WERI-Rb-1 (cell line): ENCODE data around the gene VPS54.
"Not testable (repeated sequence)": the region's sequence is repeated elsewhere in the genome, so short reads cannot be mapped to it uniquely, and the experiment has no call there.

ENCODE experiments used
- DNase-seq: peaks from one replicate; pipeline ENCODE4 v3.0.0-alpha.2; 2020
- H3K27ac ChIP-seq: fragments of 250-450 bp; sonication (Bioruptor Pico); 2 replicates; pipeline ENCODE4 v1.5.1; 2020; ENCODE audit warnings: mild to moderate bottlenecking, moderate library complexity
- H3K27me3 ChIP-seq: fragments of 250-450 bp; sonication (Bioruptor Pico); 2 replicates; pipeline ENCODE4 v1.5.1; 2021; ENCODE audit warnings: mild to moderate bottlenecking, low read depth, moderate library complexity; ENCODE audit not compliant: insufficient read depth, severe bottlenecking
- H3K36me3 ChIP-seq: fragments of 250-450 bp; sonication (Bioruptor Pico); 2 replicates; pipeline ENCODE4 v1.5.1; 2020; ENCODE audit warnings: mild to moderate bottlenecking, moderate library complexity
- H3K4me3 ChIP-seq: 2 replicates; pipeline ENCODE4 v1.5.1; 2011; ENCODE audit warnings: low read depth, mild to moderate bottlenecking, control low read depth, low read length
- H3K9me3 ChIP-seq: fragments of 250-450 bp; sonication (Bioruptor Pico); 2 replicates; pipeline ENCODE4 v1.5.1; 2021; ENCODE audit warnings: mild to moderate bottlenecking, moderate library complexity; ENCODE audit not compliant: severe bottlenecking
- TF ChIP-seq, protein P1 (sequence below): IDR thresholded peaks from 2 replicates; pipeline ENCODE4 v1.5.1; 2011; ENCODE audit warnings: low read depth, mild to moderate bottlenecking, control low read depth, inconsistent platforms, low read length

The VPS54 gene

DNA sequence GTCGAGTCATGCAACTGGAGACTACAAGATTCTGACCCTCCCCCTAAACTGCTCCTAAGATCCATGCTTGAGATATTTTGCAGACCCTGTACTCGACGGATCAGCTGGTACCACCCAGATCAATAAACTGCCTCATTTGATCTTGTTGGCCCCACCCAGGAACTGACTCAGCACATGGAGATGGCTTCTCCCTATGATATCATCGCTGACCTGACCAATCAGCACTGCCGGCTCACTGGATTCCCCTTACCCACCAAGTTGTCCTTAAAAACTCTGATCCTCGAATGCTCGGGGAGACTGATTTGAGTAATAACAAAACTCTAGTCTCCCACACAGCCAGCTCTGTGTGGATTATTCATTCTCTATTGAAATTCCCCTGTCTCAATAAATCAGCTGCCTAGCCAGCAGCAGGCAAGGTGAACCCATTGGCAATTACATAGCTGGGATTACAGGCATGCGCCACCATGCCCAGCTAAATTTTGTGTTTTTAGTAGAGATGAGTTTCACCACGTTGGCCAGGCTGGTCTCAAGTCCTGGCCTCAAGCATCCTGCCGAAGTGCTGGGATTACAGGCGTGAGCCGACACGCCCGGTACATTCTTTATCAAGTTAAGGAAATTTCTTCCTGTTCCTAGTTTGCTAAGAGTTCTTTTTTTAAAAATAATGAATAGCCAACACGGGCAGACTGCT, 43.6 kb downstream of the VPS54 start:
- H3K27ac ChIP-seq: no peak overlapping the region
- DNase-seq: no peak
- no peaks in the 10 kb centered on the region for H3K9me3 ChIP-seq
- TF ChIP-seq, protein P1, sequence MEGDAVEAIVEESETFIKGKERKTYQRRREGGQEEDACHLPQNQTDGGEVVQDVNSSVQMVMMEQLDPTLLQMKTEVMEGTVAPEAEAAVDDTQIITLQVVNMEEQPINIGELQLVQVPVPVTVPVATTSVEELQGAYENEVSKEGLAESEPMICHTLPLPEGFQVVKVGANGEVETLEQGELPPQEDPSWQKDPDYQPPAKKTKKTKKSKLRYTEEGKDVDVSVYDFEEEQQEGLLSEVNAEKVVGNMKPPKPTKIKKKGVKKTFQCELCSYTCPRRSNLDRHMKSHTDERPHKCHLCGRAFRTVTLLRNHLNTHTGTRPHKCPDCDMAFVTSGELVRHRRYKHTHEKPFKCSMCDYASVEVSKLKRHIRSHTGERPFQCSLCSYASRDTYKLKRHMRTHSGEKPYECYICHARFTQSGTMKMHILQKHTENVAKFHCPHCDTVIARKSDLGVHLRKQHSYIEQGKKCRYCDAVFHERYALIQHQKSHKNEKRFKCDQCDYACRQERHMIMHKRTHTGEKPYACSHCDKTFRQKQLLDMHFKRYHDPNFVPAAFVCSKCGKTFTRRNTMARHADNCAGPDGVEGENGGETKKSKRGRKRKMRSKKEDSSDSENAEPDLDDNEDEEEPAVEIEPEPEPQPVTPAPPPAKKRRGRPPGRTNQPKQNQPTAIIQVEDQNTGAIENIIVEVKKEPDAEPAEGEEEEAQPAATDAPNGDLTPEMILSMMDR: no peak
- H3K27me3 ChIP-seq: no peaks in the 10 kb centered on the region
- H3K36me3 ChIP-seq: peaks cover 29% of the 10 kb centered on the region
- no peak overlapping the region for H3K4me3 ChIP-seq

DNA sequence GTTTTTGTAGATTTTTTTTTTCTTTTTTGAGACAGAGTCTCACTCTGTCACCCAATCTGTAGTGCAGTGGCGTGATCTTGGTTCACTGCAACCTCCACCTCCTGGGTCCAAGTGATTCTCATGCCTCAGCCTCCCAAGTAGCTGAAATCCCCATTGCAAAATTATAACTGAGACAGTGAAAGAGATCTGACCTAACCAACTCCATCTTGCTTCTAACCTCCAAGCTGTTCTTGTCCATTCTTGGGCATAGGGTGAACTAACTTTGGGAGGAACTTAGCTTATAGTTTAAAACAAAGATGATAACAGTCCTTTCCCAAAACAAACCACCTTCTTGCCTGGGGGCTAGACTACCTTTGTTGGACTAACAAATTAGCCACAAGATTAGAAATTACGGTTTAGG, 44.2 kb downstream of the VPS54 start:
- not testable (repeated sequence) for DNase-seq
- H3K36me3 ChIP-seq: peaks cover 31% of the 10 kb centered on the region

DNA sequence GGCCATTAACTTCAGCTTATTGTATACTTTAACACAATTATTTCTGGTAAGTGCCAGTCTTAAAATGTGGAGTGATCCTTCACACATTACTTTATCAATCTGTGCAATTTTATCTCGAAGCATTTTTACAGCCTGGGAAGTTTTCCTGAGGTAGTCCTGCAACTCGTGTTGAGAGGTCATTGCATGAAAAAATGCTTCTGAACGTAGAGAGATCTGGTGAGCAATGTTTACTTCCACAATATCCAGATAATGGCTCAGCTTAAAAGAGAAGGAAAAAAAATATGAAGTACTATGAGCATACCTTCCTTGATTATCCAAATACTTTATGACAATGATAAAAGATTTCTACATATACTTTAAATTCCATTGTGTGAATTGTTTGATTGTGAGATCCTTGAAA, 57.0 kb downstream of the VPS54 start:
- Histone ChIP-seq H3K27me3 (no peaks in the 10 kb centered on the region), H3K27ac (no peak overlapping the region)

More for the DNA sequence above, 44.2 kb downstream of the VPS54 start:
- not testable (repeated sequence) for H3K27me3 ChIP-seq, H3K4me3 ChIP-seq, H3K9me3 ChIP-seq, H3K27ac ChIP-seq

DNA sequence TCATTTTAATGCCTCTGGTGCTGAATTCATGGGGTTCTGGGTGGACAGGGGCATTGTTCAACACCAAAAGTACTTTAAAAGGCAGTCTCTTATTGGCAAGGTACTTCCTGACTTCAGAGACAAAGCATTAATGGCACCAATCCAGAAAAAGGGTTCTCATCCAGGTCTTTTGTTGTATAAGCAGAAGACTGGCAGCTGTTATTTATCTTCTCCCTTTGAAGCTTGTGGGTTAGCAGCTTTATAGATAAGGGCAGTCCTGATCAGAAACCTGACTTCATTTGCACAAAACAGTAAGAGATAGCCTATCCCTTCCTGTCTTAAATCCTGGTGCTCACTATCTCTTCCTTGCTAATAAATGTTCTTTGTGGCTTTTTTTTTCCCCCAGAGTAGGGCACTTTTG, 68.8 kb downstream of the VPS54 start:
- TF ChIP-seq, protein P1: no peak
- no peak for DNase-seq
- no peak overlapping the region for H3K4me3 ChIP-seq
- H3K27ac ChIP-seq: no peak overlapping the region
- peaks cover 8% of the 10 kb centered on the region for H3K36me3 ChIP-seq
- no peaks in the 10 kb centered on the region for H3K27me3 ChIP-seq
- H3K9me3 ChIP-seq: no peaks in the 10 kb centered on the region

More for the DNA sequence above, 57.0 kb downstream of the VPS54 start:
- Histone ChIP-seq H3K36me3 (peaks cover 10% of the 10 kb centered on the region; the same call in 1 of the 2 replicates), H3K4me3 (no peak overlapping the region), H3K9me3 (no peaks in the 10 kb centered on the region)
- TF ChIP-seq, protein P1: no peak
- DNase-seq: no peak

DNA sequence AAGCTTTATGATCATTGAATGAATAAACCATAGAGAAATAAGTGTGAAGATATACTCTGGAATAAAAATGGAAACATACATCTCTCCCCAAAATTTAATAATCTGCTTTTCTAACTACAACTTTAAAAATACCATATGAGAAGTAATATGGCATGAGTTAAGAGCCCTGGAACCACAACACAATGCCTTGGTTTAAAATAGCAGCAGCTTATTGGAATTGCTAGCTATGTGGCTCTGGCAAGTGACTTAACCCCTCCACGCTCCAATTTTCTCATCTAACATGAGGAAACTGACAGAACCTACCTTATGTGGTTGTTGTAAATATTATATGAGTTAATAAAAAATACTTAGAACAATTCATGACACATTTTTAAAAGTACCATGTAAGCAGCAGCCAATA, 76.4 kb downstream of the VPS54 start:
- H3K36me3 ChIP-seq: peaks cover 18% of the 10 kb centered on the region
- TF ChIP-seq, protein P1: no peak
- H3K27me3 ChIP-seq: no peaks in the 10 kb centered on the region
- no peak for DNase-seq
- no peak overlapping the region for H3K27ac ChIP-seq
- H3K4me3 ChIP-seq: no peak overlapping the region
- H3K9me3 ChIP-seq: no peaks in the 10 kb centered on the region

DNA sequence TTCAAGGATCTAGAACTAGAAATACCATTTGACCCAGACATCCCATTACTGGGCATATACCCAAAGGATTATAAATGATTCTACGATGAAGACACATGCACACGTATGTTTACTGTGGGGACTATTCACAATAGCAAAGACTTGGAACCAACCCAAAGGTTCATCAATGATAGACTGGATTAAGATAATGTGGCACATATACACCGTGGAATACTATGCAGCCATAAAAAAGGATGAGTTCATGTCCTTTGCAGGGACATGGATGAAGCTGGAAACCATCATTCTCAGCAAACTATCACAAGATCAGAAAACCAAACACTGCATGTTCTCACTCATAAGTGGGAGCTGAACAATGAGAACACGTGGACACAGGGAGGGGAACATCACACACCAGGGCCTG, 87.1 kb downstream of the VPS54 start:
- H3K4me3 ChIP-seq, DNase-seq, H3K27me3 ChIP-seq, H3K36me3 ChIP-seq, H3K9me3 ChIP-seq, H3K27ac ChIP-seq: not testable (repeated sequence)

DNA sequence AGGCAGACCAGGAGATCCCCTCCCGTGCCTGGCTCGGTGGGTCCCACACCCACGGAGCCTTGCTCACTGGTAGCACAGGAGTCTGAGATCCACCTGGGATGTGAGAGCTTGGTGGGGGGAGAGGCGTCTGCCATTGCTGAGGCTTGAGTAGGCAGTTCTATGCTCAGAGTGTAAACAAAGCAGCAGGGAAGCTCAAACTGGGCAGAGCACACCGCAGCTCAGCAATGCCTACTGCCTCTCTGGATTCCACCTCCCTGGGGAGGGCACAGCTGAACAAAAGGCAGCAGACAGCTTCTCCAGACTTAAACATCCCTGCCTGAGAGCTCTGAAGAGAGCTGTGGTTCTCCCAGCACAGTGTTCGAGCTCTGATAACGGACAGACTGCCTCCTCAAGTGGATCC, 92.4 kb downstream of the VPS54 start:
- Histone ChIP-seq H3K27ac (no peak overlapping the region), H3K36me3 (peaks cover 5% of the 10 kb centered on the region), H3K4me3 (no peak overlapping the region), H3K27me3 (no peaks in the 10 kb centered on the region), H3K9me3 (no peaks in the 10 kb centered on the region)
- DNase-seq: no peak
- TF ChIP-seq, protein P1: no peak
